GM23338 (cell line): ENCODE results near the gene GRN. TPM values are rescaled to one million over a fixed set of nuclear protein-coding genes. Genes with fewer than 3 reads are reported as not detected.

Experiments used
- ATAC-seq: fragments of 200-7000 bp; cut with Tn5 transposase; 3 replicates; pipeline ENCODE4 v1.9.1; 2020
- DNase-seq: peaks from one replicate; pipeline ENCODE4 v3.0.0-alpha.2; 2015; ENCODE audit warnings: low spot score
- H2AFZ ChIP-seq: fragments of 200-600 bp; sonication (generic); 2 replicates; pipeline ENCODE4 v1.8.0; 2016; ENCODE audit warnings: antibody characterized with exemption, mild to moderate bottlenecking, moderate library complexity
- H3F3A ChIP-seq: fragments of 200-600 bp; sonication (generic); replicated peaks from 2 replicates; pipeline ENCODE4 v1.8.0; 2017; ENCODE audit warnings: antibody characterized with exemption, mixed run types, low read depth
- H3K27ac ChIP-seq: fragments of 200-600 bp; sonication (generic); 2 replicates; pipeline ENCODE4 v1.6.1; 2016; ENCODE audit warnings: low read depth
- H3K27me3 ChIP-seq: fragments of 200-600 bp; sonication (generic); 2 replicates; pipeline ENCODE4 v1.8.0; 2016; ENCODE audit warnings: mild to moderate bottlenecking, mixed run types, moderate library complexity; ENCODE audit not compliant: insufficient read depth
- H3K36me3 ChIP-seq: fragments of 200-600 bp; sonication (generic); 2 replicates; pipeline ENCODE4 v1.8.0; 2016; ENCODE audit warnings: mild to moderate bottlenecking; ENCODE audit not compliant: insufficient read depth
- H3K4me1 ChIP-seq: fragments of 200-600 bp; sonication (generic); 2 replicates; pipeline ENCODE4 v1.8.0; 2016; ENCODE audit warnings: mild to moderate bottlenecking, moderate library complexity; ENCODE audit not compliant: insufficient read depth
- H3K4me2 ChIP-seq: fragments of 200-600 bp; sonication (generic); 2 replicates; pipeline ENCODE4 v1.7.1; 2017; ENCODE audit warnings: mixed run types
- H3K4me3 ChIP-seq: fragments of 200-600 bp; sonication (generic); 2 replicates; pipeline ENCODE4 v1.6.1; 2016; ENCODE audit warnings: mixed run types
- H3K79me2 ChIP-seq: fragments of 200-600 bp; sonication (generic); replicated peaks from 2 replicates; pipeline ENCODE4 v1.8.0; 2017; ENCODE audit warnings: mild to moderate bottlenecking; ENCODE audit not compliant: insufficient read depth
- H3K9me2 ChIP-seq: fragments of 200-600 bp; sonication (generic); 2 replicates; pipeline ENCODE4 v1.8.0; 2017; ENCODE audit not compliant: insufficient read depth
- H4K20me1 ChIP-seq: fragments of 200-600 bp; sonication (generic); replicated peaks from 2 replicates; pipeline ENCODE4 v1.8.0; 2017; ENCODE audit warnings: mild to moderate bottlenecking; ENCODE audit not compliant: insufficient read depth
- H3K27ac Mint-ChIP-seq: 2 replicates; pipeline ENCODE4 v1.8.0; 2020; ENCODE audit warnings: inconsistent platforms, mild to moderate bottlenecking, moderate library complexity, mixed read lengths
- H3K27me3 Mint-ChIP-seq: 3 replicates; pipeline ENCODE4 v1.8.0; 2022; ENCODE audit warnings: low read depth, mild to moderate bottlenecking, moderate library complexity, mixed read lengths, inconsistent platforms; ENCODE audit not compliant: insufficient read depth, poor library complexity
- H3K36me3 Mint-ChIP-seq: 3 replicates; pipeline ENCODE4 v1.8.0; 2021; ENCODE audit warnings: low read depth, mild to moderate bottlenecking, inconsistent platforms, moderate library complexity, mixed read lengths
- H3K4me1 Mint-ChIP-seq: 3 replicates; pipeline ENCODE4 v1.8.0; 2020; ENCODE audit warnings: mild to moderate bottlenecking, inconsistent platforms, mixed read lengths
- H3K4me3 Mint-ChIP-seq: 3 replicates; pipeline ENCODE4 v1.8.0; 2021; ENCODE audit warnings: moderate library complexity, mild to moderate bottlenecking, inconsistent platforms, mixed read lengths
- H3K9me3 Mint-ChIP-seq: 3 replicates; pipeline ENCODE4 v1.8.0; 2020; ENCODE audit warnings: moderate library complexity, mild to moderate bottlenecking, inconsistent platforms, mixed read lengths
- CREB1 ChIP-seq: fragments of 250-450 bp; sonication (Bioruptor Pico); IDR thresholded peaks from 2 replicates; pipeline ENCODE4 v1.5.0; 2020; ENCODE audit warnings: low read depth, mild to moderate bottlenecking, moderate library complexity
- EZH2 ChIP-seq: fragments of 200-600 bp; sonication (generic); IDR thresholded peaks from one replicate; pipeline ENCODE4 v1.8.0; 2017; ENCODE audit warnings: antibody characterized with exemption, mild to moderate bottlenecking, low read depth; ENCODE audit not compliant: unreplicated experiment
- EZH2phosphoT487 ChIP-seq: fragments of 200-600 bp; sonication (generic); IDR thresholded peaks from one replicate; pipeline ENCODE4 v1.8.1; 2018; ENCODE audit warnings: antibody characterized with exemption; ENCODE audit not compliant: unreplicated experiment
- JUNB ChIP-seq: IDR thresholded peaks from one replicate; pipeline ENCODE4 v1.6.1; 2016; ENCODE audit warnings: antibody characterized with exemption; ENCODE audit not compliant: unreplicated experiment
- POLR2AphosphoS5 ChIP-seq: IDR thresholded peaks from 2 replicates; pipeline ENCODE4 v1.6.1; 2016; ENCODE audit warnings: antibody characterized with exemption, low read depth
- ZNF114 ChIP-seq: fragments of 250-450 bp; sonication (Bioruptor Pico); IDR thresholded peaks from 2 replicates; pipeline ENCODE4 v1.5.0; 2020; ENCODE audit warnings: mild to moderate bottlenecking, moderate library complexity
- ZNF331 ChIP-seq: fragments of 250-450 bp; sonication (Bioruptor Pico); IDR thresholded peaks from 2 replicates; pipeline ENCODE4 v1.5.0; 2020; ENCODE audit warnings: low read depth, mild to moderate bottlenecking, moderate library complexity
- polyA plus RNA-seq: library from polyadenylated mRNA; unstranded; fragments of >200 nt; fragmentation: Nextera tagmentation; extraction: Ambion mirVana; gene quantifications from 2 replicates; pipeline ENCODE4 v1.2.1, GENCODE V29; 2016
- total RNA-seq: library from RNA; depleted of rRNA; stranded (reverse); fragments of >200 nt; shearing (Covaris generic); gene quantifications from 2 replicates; pipeline ENCODE4 v1.2.3, GENCODE V29; 2014
- TF ChIP-seq, protein P1 (sequence below), 2 experiments: fragments of 200-600 bp in 1 of 2; sonication (generic) in 1 of 2; conservative IDR thresholded peaks; 2 replicates each; pipeline versions ENCODE4 v1.5.1 to v1.6.1; 2016 to 2017; ENCODE audit warnings: antibody characterized with exemption in 2 of 2, low read depth in 2 of 2, mild to moderate bottlenecking in 2 of 2, moderate library complexity in 1 of 2
- TF ChIP-seq, protein P2 (sequence below): fragments of 250-450 bp; sonication (Bioruptor Pico); IDR thresholded peaks from 2 replicates; pipeline ENCODE4 v1.5.0; 2020; ENCODE audit warnings: mild to moderate bottlenecking, moderate library complexity
- TF ChIP-seq, protein P3 (sequence below): IDR thresholded peaks from one replicate; pipeline ENCODE4 v1.6.1; 2018; ENCODE audit warnings: antibody characterized with exemption; ENCODE audit not compliant: unreplicated experiment

The GRN gene
- total and polyA plus RNA-seq, 2 experiments from 2014 or later: 101 to 216 TPM

DNA sequence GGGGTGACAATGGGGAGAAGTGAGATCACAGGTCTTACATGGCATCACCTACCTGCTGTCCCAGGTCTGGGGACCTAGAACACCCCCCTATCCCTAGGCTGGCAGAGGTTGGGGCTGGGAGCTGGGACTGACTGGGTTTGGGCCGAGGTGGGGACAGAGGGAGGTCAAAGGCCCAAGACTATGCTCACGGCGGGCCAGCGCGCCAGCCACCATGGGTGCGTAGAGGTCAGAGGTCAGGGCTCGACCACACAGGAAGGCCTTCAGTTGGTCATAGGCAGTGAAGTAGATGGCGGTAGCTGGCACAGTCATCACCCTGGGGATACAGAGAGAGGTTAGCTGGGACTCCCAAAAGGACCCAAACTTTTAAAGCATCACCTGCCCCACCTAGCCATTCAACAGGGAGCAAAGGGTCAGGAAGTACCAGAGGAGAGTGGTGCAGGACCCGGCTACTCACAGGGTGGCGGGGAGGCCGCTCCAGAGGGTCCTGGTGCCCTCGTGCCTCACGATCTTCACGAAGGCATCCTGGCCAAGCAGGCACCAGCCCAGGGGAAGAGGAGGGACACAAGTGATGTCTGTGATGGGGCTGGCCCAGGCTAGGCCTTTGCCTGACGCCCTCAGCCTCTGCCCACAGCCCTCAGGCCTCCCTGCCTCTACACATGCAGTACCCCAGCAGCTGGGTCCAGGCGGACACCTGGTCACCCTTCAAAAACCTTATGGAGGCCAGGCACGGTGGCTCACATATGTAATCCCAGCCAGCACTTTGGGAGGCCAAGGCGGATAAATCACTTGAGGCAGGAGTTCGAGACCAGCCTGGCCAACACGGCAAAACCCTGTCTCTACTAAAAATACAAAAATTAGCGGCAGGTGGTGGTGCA lies 23.6 kb upstream of the GRN start:
- Mint-ChIP-seq H3K36me3 (peaks cover 35% of the 10 kb centered on the region), H3K4me3 (no peak overlapping the region)

More for the DNA sequence above, 23.6 kb upstream of the GRN start:
- Histone ChIP-seq H3K79me2 (peaks cover 9% of the 10 kb centered on the region), H3K4me2 (no peak overlapping the region), H3K27ac (no peak overlapping the region), H4K20me1 (no peaks in the 10 kb centered on the region), H3K4me1 (no peaks in the 10 kb centered on the region; the same call in 1 of the 2 replicates), H3K27me3 (peaks cover 23% of the 10 kb centered on the region), H2AFZ (no peak overlapping the region), H3K36me3 (0 out of 2 replicates have a peak, but pooled peaks cover 4% of the 10 kb centered on the region), H3K4me3 (no peak overlapping the region), H3F3A (peaks cover 8% of the 10 kb centered on the region; the same call in 1 of the 2 replicates), H3K9me2 (no peaks in the 10 kb centered on the region)
- Mint-ChIP-seq H3K9me3 (no peaks in the 10 kb centered on the region), H3K27me3 (peaks cover 38% of the 10 kb centered on the region), H3K27ac (no peak overlapping the region), H3K4me1 (peaks cover 15% of the 10 kb centered on the region)
- TF ChIP-seq ZNF331 (no peak), EZH2 (no peak), CREB1 (CRISPR knock-in tag) (no peak), EZH2phosphoT487 (no peak), JUNB (no peak), POLR2AphosphoS5 (no peak), ZNF114 (CRISPR knock-in tag) (no peak)
- TF ChIP-seq, protein P1, sequence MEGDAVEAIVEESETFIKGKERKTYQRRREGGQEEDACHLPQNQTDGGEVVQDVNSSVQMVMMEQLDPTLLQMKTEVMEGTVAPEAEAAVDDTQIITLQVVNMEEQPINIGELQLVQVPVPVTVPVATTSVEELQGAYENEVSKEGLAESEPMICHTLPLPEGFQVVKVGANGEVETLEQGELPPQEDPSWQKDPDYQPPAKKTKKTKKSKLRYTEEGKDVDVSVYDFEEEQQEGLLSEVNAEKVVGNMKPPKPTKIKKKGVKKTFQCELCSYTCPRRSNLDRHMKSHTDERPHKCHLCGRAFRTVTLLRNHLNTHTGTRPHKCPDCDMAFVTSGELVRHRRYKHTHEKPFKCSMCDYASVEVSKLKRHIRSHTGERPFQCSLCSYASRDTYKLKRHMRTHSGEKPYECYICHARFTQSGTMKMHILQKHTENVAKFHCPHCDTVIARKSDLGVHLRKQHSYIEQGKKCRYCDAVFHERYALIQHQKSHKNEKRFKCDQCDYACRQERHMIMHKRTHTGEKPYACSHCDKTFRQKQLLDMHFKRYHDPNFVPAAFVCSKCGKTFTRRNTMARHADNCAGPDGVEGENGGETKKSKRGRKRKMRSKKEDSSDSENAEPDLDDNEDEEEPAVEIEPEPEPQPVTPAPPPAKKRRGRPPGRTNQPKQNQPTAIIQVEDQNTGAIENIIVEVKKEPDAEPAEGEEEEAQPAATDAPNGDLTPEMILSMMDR (conservative IDR thresholded peaks at IDR 0.05; ENCODE audit: low read depth in 2 of 2): no peak
- TF ChIP-seq, protein P2, sequence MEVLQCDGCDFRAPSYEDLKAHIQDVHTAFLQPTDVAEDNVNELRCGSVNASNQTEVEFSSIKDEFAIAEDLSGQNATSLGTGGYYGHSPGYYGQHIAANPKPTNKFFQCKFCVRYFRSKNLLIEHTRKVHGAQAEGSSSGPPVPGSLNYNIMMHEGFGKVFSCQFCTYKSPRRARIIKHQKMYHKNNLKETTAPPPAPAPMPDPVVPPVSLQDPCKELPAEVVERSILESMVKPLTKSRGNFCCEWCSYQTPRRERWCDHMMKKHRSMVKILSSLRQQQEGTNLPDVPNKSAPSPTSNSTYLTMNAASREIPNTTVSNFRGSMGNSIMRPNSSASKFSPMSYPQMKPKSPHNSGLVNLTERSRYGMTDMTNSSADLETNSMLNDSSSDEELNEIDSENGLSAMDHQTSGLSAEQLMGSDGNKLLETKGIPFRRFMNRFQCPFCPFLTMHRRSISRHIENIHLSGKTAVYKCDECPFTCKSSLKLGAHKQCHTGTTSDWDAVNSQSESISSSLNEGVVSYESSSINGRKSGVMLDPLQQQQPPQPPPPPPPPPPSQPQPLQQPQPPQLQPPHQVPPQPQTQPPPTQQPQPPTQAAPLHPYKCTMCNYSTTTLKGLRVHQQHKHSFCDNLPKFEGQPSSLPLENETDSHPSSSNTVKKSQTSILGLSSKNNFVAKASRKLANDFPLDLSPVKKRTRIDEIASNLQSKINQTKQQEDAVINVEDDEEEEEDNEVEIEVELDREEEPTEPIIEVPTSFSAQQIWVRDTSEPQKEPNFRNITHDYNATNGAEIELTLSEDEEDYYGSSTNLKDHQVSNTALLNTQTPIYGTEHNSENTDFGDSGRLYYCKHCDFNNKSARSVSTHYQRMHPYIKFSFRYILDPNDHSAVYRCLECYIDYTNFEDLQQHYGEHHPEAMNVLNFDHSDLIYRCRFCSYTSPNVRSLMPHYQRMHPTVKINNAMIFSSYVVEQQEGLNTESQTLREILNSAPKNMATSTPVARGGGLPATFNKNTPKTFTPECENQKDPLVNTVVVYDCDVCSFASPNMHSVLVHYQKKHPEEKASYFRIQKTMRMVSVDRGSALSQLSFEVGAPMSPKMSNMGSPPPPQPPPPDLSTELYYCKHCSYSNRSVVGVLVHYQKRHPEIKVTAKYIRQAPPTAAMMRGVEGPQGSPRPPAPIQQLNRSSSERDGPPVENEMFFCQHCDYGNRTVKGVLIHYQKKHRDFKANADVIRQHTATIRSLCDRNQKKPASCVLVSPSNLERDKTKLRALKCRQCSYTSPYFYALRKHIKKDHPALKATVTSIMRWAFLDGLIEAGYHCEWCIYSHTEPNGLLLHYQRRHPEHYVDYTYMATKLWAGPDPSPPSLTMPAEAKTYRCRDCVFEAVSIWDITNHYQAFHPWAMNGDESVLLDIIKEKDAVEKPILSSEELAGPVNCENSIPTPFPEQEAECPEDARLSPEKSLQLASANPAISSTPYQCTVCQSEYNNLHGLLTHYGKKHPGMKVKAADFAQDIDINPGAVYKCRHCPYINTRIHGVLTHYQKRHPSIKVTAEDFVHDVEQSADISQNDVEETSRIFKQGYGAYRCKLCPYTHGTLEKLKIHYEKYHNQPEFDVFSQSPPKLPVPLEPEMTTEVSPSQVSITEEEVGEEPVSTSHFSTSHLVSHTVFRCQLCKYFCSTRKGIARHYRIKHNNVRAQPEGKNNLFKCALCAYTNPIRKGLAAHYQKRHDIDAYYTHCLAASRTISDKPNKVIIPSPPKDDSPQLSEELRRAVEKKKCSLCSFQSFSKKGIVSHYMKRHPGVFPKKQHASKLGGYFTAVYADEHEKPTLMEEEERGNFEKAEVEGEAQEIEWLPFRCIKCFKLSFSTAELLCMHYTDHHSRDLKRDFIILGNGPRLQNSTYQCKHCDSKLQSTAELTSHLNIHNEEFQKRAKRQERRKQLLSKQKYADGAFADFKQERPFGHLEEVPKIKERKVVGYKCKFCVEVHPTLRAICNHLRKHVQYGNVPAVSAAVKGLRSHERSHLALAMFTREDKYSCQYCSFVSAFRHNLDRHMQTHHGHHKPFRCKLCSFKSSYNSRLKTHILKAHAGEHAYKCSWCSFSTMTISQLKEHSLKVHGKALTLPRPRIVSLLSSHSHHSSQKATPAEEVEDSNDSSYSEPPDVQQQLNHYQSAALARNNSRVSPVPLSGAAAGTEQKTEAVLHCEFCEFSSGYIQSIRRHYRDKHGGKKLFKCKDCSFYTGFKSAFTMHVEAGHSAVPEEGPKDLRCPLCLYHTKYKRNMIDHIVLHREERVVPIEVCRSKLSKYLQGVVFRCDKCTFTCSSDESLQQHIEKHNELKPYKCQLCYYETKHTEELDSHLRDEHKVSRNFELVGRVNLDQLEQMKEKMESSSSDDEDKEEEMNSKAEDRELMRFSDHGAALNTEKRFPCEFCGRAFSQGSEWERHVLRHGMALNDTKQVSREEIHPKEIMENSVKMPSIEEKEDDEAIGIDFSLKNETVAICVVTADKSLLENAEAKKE: no peak
- TF ChIP-seq, protein P3, sequence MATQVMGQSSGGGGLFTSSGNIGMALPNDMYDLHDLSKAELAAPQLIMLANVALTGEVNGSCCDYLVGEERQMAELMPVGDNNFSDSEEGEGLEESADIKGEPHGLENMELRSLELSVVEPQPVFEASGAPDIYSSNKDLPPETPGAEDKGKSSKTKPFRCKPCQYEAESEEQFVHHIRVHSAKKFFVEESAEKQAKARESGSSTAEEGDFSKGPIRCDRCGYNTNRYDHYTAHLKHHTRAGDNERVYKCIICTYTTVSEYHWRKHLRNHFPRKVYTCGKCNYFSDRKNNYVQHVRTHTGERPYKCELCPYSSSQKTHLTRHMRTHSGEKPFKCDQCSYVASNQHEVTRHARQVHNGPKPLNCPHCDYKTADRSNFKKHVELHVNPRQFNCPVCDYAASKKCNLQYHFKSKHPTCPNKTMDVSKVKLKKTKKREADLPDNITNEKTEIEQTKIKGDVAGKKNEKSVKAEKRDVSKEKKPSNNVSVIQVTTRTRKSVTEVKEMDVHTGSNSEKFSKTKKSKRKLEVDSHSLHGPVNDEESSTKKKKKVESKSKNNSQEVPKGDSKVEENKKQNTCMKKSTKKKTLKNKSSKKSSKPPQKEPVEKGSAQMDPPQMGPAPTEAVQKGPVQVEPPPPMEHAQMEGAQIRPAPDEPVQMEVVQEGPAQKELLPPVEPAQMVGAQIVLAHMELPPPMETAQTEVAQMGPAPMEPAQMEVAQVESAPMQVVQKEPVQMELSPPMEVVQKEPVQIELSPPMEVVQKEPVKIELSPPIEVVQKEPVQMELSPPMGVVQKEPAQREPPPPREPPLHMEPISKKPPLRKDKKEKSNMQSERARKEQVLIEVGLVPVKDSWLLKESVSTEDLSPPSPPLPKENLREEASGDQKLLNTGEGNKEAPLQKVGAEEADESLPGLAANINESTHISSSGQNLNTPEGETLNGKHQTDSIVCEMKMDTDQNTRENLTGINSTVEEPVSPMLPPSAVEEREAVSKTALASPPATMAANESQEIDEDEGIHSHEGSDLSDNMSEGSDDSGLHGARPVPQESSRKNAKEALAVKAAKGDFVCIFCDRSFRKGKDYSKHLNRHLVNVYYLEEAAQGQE: no peak
- DNase-seq (no peak), ATAC-seq (no peak)
